Liver (tissue), 3 donors: ENCODE results near the gene SERTAD1.

Source experiments
- RXRA ChIP-seq, 2 donors: IDR thresholded peaks; 2 replicates each; pipeline ENCODE4 v1.6.1; 2017 to 2018; ENCODE audit warnings: antibody characterized with exemption in 2 of 2, mild to moderate bottlenecking in 1 of 2
- TAF1 ChIP-seq: conservative IDR thresholded peaks from 2 replicates; pipeline ENCODE4 v1.6.1; 2016; ENCODE audit warnings: antibody characterized with exemption, mild to moderate bottlenecking
- TF ChIP-seq, protein P1 (sequence below): fragments of 150-350 bp; IDR thresholded peaks from 2 replicates; pipeline ENCODE4 v1.5.1; 2017; ENCODE audit warnings: improper control_type of control experiment, low read depth, low read length; ENCODE audit not compliant: missing input control
- donor health status: healthy.
- donor health status: healthy.

DNA sequence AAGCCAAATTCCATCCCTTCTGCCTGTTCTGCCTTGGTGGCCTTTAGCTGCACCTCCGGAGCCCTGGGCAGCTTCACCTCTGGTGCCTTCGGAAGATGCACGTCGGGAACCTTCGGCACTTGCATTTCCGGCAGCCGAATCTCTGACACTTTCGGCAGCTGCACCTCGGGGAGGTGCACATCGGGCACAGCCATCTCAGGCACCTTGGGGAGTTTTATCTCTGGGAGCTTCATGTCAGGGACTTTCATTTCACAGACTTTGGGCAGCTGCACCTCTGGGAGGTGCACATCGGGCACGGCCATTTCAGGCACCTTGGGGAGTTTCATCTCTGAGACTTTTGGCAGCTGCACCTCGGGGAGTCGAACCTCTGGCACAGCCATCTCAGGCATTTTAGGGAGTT is 29.8 kb downstream of the SERTAD1 start:
- TF ChIP-seq, protein P1, sequence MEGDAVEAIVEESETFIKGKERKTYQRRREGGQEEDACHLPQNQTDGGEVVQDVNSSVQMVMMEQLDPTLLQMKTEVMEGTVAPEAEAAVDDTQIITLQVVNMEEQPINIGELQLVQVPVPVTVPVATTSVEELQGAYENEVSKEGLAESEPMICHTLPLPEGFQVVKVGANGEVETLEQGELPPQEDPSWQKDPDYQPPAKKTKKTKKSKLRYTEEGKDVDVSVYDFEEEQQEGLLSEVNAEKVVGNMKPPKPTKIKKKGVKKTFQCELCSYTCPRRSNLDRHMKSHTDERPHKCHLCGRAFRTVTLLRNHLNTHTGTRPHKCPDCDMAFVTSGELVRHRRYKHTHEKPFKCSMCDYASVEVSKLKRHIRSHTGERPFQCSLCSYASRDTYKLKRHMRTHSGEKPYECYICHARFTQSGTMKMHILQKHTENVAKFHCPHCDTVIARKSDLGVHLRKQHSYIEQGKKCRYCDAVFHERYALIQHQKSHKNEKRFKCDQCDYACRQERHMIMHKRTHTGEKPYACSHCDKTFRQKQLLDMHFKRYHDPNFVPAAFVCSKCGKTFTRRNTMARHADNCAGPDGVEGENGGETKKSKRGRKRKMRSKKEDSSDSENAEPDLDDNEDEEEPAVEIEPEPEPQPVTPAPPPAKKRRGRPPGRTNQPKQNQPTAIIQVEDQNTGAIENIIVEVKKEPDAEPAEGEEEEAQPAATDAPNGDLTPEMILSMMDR, result no peak
- TF ChIP-seq RXRA (IDR thresholded peaks at IDR 0.05), result no peak
- no peak for TF ChIP-seq TAF1
